Measurements from ENCODE around the gene SPAG16. TPM values are rescaled to one million over a fixed set of nuclear protein-coding genes. Genes with fewer than 3 reads are reported as not detected.
"Not testable (repeated sequence)": the region's sequence is repeated elsewhere in the genome, so short reads cannot be mapped to it uniquely, and the experiment has no call there.

SPAG16 gene
- total RNA-seq, 2 donors from 2014 or later, result 5.0 to 10.4 TPM

- no peak for DNase-seq (ENCODE audit: low spot score in 2 of 2)
- Mint-ChIP-seq H3K36me3 (no peaks in the 10 kb centered on the region), H3K27ac (no peak overlapping the region), H3K9me3 (no peaks in the 10 kb centered on the region)
- no peak for ATAC-seq
These were observed 25.0 kb upstream of the SPAG16 start for GRCh38 chr2:213259266-213259665.

- ATAC-seq (no peak), DNase-seq (ENCODE audit: low spot score in 2 of 2) (no peak)
- H3K27ac Mint-ChIP-seq, result no peak overlapping the region
These were observed 23.0 kb upstream of the SPAG16 start for GRCh38 chr2:213261237-213261636.

DNA sequence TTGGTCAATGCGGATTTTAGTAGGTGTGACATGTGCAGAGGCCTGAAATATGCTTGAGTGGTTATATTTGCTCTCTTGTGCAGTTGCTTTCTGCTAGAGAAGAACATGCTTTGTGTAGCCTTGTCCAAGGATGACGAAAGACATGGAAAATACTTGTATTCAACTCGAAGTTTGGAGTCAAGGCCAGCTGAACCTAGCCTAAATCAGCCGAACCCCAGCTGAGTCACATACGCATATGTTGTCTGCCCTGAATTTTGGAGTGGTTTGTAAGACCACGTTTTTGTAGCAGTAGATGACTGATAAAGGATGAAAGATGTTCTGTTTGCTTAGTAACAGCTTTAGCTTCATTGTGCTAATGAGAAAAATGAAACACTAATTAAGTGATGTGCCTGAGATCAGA, 22.5 kb upstream of the SPAG16 start:
- Mint-ChIP-seq H3K9me3 (no peaks in the 10 kb centered on the region), H3K27ac (no peak overlapping the region)
- ATAC-seq, result no peak

More at GRCh38 chr2:213261237-213261636, 23.0 kb upstream of the SPAG16 start:
- Mint-ChIP-seq H3K9me3 (no peaks in the 10 kb centered on the region), H3K36me3 (no peaks in the 10 kb centered on the region)

GRCh38 chr2:213265679-213266078, 18.6 kb upstream of the SPAG16 start:
- DNase-seq (ENCODE audit: low spot score in 2 of 2) (no peak), ATAC-seq (no peak)
- Mint-ChIP-seq H3K27ac (no peak overlapping the region), H3K36me3 (no peaks in the 10 kb centered on the region), H3K9me3 (no peaks in the 10 kb centered on the region)

More for the DNA sequence above, 22.5 kb upstream of the SPAG16 start:
- no peaks in the 10 kb centered on the region for H3K36me3 Mint-ChIP-seq
- DNase-seq (ENCODE audit: low spot score in 2 of 2), result no peak

DNA sequence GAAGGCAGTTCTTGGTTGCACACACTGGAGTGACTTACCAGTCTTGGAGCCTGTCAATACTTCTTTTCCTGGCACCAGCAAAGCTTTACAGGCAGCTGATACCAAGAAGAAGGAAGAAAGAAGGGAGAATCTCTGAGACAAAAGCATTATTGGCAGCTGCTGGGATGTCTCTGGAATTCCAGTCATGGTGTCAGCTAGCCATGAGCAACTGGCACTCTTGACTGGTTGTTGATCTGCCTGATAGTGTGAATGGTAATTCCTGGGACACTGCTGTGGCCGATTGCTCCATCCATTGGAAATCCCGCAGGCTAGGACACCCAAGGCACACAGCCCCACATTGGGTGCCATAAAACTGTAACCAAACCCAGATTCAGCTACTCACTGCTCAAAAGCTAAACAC, 17.8 kb upstream of the SPAG16 start:
- Mint-ChIP-seq H3K36me3 (no peaks in the 10 kb centered on the region), H3K9me3 (no peaks in the 10 kb centered on the region), H3K27ac (no peak overlapping the region)
- DNase-seq (ENCODE audit: low spot score in 2 of 2) (no peak), ATAC-seq (no peak)

- Mint-ChIP-seq H3K27ac (no peak overlapping the region), H3K36me3 (peaks cover under 1 to 2% of the 10 kb centered on the region in 2 donors), H3K9me3 (no peaks in the 10 kb centered on the region)
These were observed 12.3 kb upstream of the SPAG16 start for GRCh38 chr2:213271947-213272346.

DNA sequence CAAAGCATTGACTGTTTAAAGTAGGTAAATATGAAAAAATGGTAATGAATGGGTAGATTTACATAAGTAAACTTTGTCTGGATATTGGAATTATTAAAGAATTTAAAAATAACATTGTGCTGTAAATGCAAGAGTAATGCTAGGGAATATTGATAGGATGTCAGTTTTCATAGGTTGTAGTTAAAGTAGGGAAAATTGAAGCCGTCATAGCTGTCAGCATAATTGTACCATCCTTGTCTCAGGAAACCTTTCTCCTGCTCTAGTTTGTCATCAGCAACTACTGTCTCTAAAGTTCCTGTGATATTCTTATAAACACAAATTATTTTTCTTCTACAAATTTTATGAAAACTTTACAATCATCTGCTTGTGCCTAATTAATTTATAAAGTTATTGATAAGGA, 10.1 kb upstream of the SPAG16 start:
- Mint-ChIP-seq H3K27ac (no peak overlapping the region), H3K9me3 (peaks cover 0 to 8% of the 10 kb centered on the region in 2 donors), H3K36me3 (peaks cover 7 to 16% of the 10 kb centered on the region in 2 donors)
- no peak for DNase-seq (ENCODE audit: low spot score in 2 of 2)
- ATAC-seq, result no peak

More at GRCh38 chr2:213271947-213272346, 12.3 kb upstream of the SPAG16 start:
- no peak for ATAC-seq
- no peak for DNase-seq (ENCODE audit: low spot score in 2 of 2)

- Mint-ChIP-seq H3K9me3 (peaks cover 0 to 8% of the 10 kb centered on the region in 2 donors), H3K27ac (no peak overlapping the region), H3K36me3 (peaks cover 7 to 16% of the 10 kb centered on the region in 2 donors)
- DNase-seq (ENCODE audit: low spot score in 2 of 2) (no peak), ATAC-seq (no peak)
These were observed 9.0 kb upstream of the SPAG16 start for GRCh38 chr2:213275265-213275664.

DNA sequence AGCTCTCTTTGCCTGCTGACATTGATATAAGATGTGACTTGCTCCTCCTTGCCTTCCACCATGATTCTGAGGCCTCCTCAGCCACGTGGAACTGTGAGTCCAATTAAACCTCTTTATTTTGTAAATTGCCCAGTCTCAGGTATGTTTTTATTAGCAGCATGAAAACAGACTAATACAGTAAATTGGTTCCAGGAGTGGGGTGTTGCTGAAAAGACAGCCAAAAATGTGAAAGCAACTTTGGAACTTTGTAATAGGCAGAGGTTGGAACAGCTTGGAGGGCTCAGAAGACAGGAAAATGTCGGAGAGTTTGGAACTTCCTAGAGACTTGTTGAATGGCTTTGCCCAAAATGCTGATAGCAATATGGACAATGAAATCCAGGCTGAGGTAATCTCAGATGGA, 7.1 kb upstream of the SPAG16 start:
- not testable (repeated sequence) for H3K27ac Mint-ChIP-seq; DNase-seq (ENCODE audit: low spot score in 2 of 2); H3K9me3 Mint-ChIP-seq; ATAC-seq
- peaks cover 7 to 16% of the 10 kb centered on the region in 2 donors for H3K36me3 Mint-ChIP-seq

- H3K36me3 Mint-ChIP-seq, result peaks cover 7 to 16% of the 10 kb centered on the region in 2 donors
- no peak overlapping the region for H3K27ac Mint-ChIP-seq
- no peak for ATAC-seq
- H3K9me3 Mint-ChIP-seq, result peaks cover 0 to 8% of the 10 kb centered on the region in 2 donors
- no peak for DNase-seq (ENCODE audit: low spot score in 2 of 2)
These were observed 5.1 kb upstream of the SPAG16 start for GRCh38 chr2:213279116-213279620.

- Mint-ChIP-seq H3K9me3 (peaks cover 0 to 8% of the 10 kb centered on the region in 2 donors), H3K36me3 (peaks cover 7 to 16% of the 10 kb centered on the region in 2 donors), H3K27ac (no peak overlapping the region)
- no peak for ATAC-seq
- DNase-seq (ENCODE audit: low spot score in 2 of 2), result no peak
These were observed 4.3 kb upstream of the SPAG16 start for GRCh38 chr2:213279971-213280370.

GRCh38 chr2:213281156-213281555, 3.1 kb upstream of the SPAG16 start:
- peaks cover 0 to 8% of the 10 kb centered on the region in 2 donors for H3K9me3 Mint-ChIP-seq
- H3K36me3 Mint-ChIP-seq, result peaks cover 7 to 16% of the 10 kb centered on the region in 2 donors
- ATAC-seq (no peak), DNase-seq (ENCODE audit: low spot score in 2 of 2) (no peak)
- H3K27ac Mint-ChIP-seq, result no peak overlapping the region

GRCh38 chr2:213285404-213285803, 1.1 kb downstream of the SPAG16 start:
- Mint-ChIP-seq H3K36me3 (no peaks in the 10 kb centered on the region), H3K9me3 (no peaks in the 10 kb centered on the region), H3K27ac (no peak overlapping the region)
- ATAC-seq (no peak), DNase-seq (ENCODE audit: low spot score in 2 of 2) (no peak)

DNA sequence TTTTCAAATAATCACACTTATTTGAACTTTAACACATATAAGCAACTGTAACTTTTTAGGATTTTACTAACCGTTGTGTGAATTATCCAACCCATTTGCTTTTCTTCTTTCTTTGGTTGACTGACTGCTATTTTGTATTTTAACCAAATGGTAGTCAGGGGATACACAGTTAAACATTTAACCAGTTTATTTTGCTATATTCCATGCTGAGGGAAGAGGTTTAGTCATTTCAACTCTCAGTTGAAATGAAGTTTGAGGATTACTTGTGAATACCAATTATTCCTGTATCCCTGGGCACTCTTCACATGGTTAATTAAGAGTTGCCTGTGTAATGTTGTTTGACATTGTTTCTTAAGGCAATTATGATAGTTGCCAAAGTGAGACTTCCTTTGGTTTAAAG, 1.9 kb downstream of the SPAG16 start:
- DNase-seq (ENCODE audit: low spot score in 2 of 2), result no peak
- Mint-ChIP-seq H3K36me3 (no peaks in the 10 kb centered on the region), H3K9me3 (no peaks in the 10 kb centered on the region), H3K27ac (no peak overlapping the region)
- ATAC-seq, result no peak

DNA sequence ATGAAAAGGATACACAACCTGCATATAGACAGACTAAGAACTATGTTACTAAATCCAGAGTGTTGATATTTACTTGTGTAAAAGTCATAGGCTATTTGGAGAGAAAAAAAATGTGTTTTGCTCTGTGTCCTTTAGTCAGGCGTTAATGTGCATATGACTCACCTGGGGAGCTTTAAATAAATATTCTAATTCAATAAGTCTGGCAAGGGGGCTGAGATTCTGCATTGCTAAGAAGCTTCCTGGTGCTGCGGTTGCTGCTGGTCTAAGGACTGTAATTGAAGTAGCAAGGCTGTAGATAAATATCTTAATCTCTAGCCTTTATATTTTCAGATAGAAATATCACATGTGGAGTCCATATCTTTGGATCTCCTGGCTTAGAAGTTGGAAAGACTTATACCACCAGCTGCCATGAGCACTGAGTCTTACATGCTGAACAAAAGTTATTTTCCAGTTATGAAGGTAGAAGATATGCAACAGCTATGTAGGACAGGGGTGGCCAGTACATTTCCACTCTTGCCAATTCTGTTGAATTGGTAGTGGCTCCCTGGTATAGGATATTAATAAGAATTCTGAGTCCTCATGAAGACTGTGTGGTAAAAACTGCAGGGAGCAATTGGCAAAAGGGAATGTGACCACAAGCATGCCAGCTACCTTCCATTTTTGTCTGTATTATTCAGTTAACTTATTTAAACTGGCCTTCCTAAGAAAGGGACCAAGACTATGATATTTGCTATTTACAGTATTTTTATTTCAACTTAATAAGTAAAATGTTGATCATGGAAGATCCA, 4.8 kb downstream of the SPAG16 start:
- H3K36me3 Mint-ChIP-seq, result peaks cover 0 to 4% of the 10 kb centered on the region in 2 donors
- DNase-seq (ENCODE audit: low spot score in 2 of 2), result no peak
- H3K27ac Mint-ChIP-seq, result no peak overlapping the region
- no peak for ATAC-seq
- no peaks in the 10 kb centered on the region for H3K9me3 Mint-ChIP-seq

- Mint-ChIP-seq H3K9me3 (no peaks in the 10 kb centered on the region), H3K36me3 (peaks cover 0 to 4% of the 10 kb centered on the region in 2 donors), H3K27ac (no peak overlapping the region)
- ATAC-seq (no peak), DNase-seq (ENCODE audit: low spot score in 2 of 2) (no peak)
These were observed 6.2 kb downstream of the SPAG16 start for GRCh38 chr2:213290501-213290900.

DNA sequence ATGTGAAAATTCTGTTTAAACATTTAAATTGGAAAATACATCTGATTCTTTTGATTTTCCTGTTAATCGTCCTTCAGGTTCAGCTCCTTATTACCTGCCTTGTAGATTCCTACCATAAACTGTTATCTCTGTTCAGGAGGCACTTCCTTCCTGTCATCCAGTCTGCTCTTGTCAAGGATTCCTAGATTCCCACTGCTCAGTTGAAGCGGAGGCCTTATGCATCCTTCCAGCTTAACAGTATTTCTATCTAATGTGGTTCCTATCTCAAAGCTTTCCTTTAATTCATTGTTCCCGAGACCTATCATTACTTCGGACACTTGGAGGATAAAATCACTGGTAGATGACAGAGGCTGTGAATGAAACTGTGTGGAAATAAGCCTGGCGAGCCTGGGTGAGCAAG, 12.0 kb downstream of the SPAG16 start:
- DNase-seq (ENCODE audit: low spot score in 2 of 2) (no peak), ATAC-seq (no peak)
- peaks cover 11 to 16% of the 10 kb centered on the region in 2 donors for H3K36me3 Mint-ChIP-seq
- no peaks in the 10 kb centered on the region for H3K9me3 Mint-ChIP-seq
- H3K27ac Mint-ChIP-seq, result no peak overlapping the region

All from activated naive CD4-positive, alpha-beta T cell treated with anti-CD3 and anti-CD28 coated beads, Interleukin-2, amount 50 U/mL, for 72 hours (primary cell).